HG03139 (cell line): ENCODE measurements around the gene LMAN1L.
A peak's percentile ranks its signal among the peaks of the same experiment; 100 is the strongest.

ENCODE experiments used
- ATAC-seq: cut with Tn5 transposase; IDR thresholded peaks from one replicate; pipeline ENCODE4 v1.9.1; 2021; ENCODE audit not compliant: unreplicated experiment

LMAN1L gene

DNA sequence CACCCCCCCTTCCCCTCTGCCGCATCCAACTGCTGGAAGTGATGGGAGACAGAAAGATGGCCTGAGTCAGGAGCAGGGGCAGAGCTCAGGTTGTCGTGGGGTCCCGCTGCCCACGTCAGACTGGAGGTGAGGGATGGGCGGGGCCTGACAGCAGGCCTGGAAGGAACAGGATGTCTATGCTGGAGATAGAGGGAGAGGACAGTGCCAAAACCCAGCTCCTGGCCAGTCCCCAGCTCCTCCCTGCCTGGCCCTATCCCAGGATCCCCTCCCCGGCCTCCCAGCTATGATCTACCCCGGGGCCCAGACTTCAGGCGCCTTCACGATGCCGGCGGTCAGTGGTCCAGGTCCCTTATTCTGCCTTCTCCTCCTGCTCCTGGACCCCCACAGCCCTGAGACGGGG is at the start of gene LMAN1L:
TSS of gene LMAN1L (plus strand) at position 303 of the 400 bp plus-strand sequence. CDS start at position 323, 20 bp downstream.
- no peak for ATAC-seq

DNA sequence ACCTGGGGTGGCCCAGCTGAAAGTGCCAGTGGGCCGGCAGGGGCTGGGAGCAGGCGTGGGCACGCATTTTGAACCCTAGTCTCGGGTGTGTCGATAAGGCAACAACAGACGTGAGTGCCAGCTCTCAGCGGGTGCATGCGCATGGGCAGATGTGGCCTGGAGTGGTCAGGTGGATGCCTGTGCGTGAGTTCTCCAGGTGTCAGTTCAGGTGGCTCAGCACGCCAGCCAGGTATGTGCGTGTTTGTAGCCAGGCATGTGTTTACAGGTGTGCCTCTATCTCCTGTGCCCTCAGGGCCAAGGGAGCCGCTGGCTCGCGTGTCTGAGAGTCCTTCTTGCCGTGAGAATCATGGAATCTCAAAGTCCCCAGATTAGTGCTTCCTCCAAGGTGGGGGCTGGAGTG is 49.2 kb upstream of the LMAN1L start:
- ATAC-seq = no peak

DNA sequence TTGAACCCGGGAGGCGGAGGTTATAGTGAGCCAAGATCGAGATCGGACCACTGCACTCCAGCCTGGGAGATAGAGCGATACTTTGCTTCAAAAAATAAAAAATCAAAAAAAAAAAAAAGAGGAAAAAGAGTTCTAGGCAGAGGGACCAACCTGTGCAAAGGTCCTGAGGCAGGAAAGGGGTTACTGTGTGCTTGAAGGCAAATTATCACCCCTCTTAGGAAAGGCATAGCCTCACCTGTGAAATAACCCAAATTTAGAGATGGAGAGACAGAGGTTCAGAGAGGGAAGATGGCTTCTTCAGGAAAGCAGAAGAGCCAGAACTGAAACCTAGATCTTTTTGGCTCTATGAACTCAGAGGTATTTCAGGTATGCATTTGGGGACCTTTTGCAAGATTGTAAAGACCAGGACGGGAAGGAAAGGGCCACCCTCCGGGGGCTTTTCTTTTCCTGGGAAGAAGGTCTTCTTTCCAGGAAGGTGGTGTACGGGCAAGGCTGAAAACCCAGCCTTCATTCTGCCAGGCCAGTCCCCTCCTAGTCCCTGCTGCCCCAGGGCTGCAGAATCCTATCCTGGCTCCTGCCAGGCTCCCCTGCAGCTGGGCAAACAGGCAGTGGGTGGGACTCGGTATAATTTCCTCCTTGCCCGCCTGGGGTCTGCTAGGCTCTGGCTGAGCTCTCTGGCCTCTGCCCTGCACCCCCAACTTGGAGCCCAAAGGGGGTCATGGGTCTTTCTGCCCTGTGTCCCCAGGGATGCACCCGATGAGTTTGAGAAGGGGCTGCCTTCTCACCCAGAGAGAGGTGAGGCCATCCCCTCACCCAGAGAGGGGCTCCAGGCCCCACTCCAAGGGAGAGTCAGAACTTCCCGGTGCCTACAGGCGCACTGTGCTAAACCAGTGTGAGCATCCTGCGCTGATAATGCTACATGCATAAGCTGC is 45.2 kb upstream of the LMAN1L start:
- ATAC-seq = no peak

DNA sequence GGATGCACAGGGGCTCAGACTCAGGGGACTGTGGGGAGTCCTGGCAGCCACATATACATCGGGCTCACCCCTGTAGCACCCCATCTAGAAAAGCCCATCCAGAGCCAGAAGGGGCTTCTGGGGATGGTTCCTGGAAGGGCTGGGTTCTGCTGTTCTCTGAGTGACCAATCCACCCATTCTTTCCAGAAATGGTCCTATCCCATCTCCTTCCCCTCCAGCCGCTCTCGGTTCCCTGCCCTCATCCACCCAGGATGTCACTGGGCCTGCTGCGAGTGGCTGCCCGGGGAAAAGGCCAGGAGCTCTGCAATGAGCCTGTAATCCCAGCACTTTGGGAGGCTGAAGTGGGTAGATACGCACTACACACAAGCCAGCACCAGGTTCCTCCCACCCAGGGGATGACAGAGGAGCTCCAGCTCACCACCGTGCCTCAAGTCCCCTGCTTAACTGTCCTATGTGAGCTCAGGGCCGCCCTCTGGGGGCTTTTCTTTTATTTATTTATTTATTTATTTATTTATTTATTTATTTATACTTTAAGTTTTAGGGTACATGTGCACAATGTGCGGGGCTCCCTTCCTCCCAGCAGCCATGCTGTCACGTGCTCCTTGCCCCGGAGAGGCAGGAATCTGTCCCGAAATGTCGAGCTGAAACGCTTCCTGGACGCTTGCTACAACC is 44.4 kb upstream of the LMAN1L start:
- ATAC-seq = no peak

DNA sequence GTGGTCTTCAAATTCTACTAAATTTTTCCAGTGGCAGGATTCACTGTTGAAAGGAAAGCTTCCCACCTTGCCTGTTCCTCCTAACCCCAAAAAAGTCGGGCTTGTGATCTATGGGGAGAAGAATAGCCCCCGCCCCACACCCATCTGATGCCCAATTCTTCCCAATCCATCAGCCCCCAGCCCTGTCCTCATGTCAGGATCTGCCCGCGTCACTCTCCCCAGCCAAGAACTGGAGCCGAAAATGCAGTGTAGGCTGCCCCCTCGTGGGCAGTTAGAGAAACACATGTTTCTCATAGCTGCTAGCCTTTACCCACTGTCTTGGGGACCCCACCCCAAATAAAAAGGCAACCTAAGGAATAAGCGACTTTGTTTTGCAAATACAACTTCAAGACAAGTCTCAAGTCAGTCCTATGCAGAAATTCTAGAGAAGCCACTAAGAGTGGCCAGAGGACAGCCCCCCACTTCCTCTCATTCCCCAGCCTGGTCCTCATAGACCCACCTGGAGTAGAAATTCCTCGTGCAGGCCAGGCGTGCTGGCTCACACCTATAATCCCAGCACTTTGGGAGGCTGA is 43.8 kb upstream of the LMAN1L start:
- no peak for ATAC-seq

DNA sequence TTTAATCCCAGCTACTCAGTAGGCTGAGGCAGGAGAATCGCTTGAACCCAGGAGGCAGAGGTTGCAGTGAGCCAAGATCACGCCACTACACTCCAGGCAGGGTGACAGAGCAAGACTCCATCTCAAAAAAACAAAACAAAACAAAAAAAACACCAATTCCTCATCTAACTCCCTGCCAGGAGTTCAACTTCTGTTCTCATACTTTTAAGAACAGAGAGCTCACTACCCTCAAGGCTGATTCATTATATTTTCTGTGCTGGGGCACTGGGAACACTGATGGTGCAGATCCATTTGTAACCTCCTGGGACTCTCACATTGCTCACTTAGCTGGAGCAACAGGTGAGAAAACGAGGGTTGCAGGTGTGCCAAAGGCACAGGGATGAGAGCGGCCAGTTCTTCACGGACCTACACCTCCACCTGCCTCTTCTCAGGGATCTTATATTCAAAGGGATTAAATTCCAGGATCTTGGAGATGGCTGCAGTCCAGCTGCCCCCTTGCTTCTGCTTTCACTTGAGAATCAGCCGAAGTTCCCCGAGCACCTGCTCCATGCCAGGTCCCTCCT is 43.1 kb upstream of the LMAN1L start:
- ATAC-seq = no peak

DNA sequence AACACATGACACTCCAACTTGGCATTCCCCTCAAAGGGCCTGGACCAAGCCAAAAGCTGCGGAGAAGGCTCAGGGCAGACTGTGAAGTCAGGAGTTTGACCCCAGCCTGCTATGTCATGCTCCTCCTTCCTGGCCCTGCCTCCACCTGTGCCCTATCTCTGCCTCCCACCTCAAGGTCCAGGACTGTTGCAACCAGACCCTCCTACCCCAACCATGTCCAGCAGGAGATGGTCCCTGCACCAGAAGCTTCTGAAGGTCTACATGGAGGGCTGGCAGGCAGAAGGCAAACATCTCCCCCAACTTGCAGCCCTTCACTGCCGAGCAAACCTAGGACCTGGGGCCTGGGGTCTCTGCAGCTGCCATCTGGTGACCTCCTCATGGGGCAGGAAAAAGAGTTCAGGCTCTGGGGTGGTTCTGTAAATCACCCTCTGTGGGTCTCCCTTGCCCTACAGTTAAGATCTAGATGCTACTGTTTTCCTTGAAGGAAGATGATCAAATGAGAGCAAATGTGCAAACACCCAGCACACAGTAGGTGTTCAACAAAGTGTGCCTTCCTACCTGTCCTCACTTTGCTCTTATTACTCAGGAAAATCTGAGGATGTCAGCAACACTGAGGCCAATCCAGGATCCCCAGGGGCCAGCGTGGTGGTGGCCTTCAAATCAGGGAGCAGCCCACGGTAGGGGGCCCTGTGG is 42.3 kb upstream of the LMAN1L start:
- ATAC-seq = no peak

DNA sequence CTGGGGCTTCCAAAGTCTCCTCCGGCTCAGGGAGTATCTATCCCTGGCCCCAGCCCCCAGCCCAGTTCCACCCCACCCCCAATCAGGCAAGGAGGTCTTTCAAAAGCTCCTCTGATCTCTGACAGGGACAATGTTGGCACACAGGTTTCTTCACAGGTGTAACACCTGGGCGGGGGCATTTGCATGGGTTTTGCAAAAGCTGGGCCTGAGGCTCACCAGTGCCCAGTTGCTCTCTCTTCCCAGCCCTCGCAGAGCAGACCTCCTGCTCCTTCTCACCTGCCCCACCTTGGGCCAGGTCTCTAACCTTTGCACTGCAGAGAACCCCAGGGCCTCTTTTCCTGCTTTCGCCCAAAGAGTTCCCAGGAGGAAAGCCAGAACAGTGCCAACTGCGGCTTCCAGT is 39.3 kb upstream of the LMAN1L start:
- no peak for ATAC-seq

DNA sequence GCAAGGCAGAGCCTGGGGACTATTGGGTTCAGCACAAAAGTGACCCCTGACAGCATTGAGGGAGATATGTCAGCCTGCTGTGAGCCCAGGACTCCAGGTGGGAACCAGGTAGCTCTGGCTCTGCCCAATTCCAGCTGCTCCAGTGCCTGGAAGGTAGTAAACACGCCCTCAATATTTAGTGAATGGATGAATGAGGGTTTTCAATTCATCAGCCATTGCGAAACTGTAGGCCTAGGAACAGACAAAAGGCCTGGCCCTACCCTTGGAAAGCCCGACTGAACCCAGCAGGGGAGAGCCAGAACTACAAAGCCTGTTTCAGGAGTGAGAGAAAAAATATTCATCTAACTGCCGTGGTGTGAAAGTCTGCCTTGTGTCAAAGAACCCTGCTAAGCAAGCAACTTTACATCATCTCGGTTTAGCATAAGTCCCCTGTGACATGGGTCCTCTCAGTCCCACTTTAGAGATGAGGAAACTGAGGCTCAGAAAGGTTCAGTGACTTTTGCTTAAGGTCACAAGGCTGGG is 38.8 kb upstream of the LMAN1L start:
- ATAC-seq = no peak

DNA sequence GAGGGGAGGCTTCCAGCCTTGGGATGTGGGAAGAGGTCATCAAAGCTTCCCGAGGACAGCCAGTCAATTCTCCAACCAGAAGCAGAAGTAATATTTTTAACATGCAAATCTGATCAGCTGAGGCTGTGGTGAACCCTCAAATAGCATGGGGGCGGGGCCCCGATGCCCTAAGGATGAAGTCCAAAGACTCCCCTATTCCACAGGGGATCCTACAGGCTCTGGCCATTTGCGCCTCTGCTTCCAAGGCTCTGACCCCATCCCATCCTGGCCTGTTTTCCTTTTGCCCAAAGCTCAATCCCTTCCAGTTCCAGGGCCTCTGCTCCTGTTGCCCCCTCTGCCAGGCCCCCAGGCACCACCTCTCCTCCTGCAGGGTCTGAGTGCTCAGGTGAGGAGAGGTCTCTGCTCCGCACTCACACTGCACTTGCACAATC is 37.5 kb upstream of the LMAN1L start:
- ATAC-seq = no peak

DNA sequence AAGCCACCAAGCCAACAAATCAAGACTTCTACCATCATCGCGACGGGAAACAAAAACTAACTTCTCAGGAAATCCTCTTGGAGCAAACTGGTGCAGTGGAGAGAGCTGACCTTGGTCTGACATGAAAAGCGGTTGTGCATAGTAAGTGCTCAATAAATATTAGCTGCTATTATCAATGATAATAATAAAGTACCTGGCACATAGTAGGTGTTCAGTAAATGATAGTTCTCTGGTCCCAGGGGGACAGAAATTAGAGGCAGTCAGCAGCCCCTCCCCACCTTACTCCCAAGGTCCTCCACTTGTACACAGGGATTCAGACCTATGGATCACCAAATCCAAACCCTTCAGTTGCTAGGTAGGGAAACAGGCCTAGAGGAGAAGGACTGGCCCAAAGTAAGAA is 36.7 kb upstream of the LMAN1L start:
- ATAC-seq = no peak

DNA sequence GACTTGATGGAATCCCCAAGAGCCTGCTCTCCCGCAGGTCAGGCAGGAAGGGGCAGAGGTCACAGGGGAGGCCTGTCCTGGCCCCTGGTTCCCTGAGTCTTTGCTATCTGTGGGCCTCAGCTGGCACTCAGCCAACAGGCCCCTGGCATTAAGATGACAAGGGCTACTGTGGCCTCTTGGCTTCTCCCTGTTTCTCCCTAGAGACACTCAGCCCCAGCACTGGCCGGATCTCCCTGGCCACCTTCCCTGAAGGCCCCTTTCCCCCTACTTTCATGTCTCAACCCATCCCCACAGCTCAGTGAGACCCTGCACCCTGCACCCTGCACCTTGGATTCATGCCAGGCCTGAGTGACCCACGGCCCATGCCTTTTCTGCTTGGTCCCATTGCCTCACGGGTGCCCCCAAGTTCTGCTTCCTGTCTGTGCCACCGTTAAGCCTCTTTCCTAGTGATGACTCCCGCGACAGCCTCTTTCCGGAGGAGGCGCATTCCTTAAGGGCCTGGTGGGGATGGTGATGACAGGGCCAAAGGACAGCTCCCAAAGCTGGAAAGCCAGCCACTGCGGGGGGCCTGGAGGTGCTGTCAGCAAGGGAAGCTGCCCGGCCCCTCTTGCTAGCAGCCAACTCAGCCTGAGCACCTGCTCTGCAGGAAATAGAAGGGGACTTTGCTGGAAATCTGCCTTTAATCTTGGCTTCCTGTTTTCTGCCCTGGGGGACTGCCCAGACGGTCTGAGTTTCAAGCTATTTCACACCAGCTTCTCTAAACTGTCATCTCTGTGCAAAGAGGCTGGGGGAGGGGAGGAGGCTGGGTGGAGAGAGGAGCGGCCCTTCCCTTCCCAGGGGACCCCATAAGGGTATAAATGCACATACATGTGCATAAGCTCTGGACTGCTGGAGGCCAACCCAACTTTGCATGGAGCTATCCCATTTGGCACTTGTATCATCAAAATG is 35.5 kb upstream of the LMAN1L start:
- ATAC-seq = peak; percentile 32

DNA sequence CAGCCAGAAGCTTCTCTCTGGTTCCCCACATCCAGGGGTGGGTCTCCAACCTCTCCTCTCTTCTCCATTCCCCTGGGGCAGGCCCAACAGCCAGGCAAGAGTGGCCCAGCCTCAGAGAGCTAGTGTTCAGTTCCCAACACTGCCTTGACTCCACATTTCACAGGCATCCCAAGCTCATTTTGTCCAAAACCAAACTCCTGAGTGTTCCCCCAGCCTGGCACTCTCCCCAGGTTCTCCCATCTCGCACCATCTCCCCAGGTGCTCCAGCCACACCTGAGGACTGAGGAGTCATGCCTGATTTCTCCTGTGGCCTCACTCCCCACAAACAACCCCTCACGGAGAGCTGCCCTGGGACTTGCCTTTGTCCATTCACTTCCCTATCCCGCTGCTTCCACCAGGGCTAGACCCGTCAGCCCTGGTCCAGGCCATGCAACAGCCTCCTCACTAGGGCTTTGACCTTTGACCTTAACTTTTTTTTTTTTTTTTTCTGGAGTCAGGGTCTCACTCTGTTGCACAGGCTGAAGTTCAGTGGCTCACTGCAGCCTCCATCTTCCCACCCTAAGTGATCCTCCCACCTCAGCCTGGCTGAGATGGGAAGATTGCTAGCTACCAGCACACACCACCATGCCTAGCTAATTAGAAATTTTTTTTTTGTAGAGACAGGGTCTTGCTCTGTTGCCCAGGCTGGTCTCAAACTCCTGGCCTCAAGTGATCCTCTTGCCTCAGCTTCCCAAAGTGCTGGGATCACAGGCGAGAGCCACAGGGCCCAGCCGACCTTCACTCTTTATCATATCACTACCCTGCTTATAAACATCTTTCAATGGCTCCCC is 34.7 kb upstream of the LMAN1L start:
- no peak for ATAC-seq

DNA sequence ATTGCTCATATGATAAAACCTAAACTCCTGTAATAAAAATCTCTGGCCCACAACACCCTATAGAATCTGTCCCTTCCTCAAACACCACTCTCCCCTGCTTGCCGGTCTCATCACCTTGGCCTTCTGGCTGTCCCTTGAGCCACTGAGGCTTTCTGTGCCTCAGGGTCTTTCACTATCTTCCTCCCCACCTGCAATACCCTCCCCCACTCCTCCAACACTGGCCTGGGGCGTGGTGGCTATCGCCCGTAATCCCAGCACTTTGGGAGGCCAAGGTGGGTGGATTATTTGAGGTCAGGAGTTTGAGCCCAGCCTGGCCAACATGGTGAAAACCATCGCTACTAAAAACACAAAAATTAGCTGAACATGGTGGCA is 34.0 kb upstream of the LMAN1L start:
- no peak for ATAC-seq

DNA sequence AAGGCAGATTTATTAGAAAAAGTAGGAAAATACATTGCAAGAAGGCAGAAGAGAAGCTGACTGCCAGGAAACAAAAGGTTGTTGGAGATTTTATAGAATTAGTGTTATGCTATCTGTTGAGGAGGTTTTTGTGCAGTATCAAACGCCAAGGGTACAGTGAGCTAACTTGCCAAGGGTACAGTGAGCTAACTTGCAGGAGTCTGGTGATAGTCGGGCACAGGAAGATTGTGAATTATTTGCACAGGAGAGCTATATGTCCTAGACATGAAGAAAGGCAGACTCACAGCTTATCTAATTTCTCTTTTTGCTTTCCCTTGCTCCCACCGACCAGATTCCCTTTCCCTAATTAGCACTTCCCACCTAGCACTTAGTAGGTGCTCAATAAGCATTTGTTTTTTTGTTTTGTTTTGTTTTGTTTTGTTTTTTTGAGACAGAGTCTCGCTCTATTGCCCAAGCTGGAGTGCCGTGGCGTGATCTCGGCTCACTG is 33.4 kb upstream of the LMAN1L start:
- no peak for ATAC-seq

DNA sequence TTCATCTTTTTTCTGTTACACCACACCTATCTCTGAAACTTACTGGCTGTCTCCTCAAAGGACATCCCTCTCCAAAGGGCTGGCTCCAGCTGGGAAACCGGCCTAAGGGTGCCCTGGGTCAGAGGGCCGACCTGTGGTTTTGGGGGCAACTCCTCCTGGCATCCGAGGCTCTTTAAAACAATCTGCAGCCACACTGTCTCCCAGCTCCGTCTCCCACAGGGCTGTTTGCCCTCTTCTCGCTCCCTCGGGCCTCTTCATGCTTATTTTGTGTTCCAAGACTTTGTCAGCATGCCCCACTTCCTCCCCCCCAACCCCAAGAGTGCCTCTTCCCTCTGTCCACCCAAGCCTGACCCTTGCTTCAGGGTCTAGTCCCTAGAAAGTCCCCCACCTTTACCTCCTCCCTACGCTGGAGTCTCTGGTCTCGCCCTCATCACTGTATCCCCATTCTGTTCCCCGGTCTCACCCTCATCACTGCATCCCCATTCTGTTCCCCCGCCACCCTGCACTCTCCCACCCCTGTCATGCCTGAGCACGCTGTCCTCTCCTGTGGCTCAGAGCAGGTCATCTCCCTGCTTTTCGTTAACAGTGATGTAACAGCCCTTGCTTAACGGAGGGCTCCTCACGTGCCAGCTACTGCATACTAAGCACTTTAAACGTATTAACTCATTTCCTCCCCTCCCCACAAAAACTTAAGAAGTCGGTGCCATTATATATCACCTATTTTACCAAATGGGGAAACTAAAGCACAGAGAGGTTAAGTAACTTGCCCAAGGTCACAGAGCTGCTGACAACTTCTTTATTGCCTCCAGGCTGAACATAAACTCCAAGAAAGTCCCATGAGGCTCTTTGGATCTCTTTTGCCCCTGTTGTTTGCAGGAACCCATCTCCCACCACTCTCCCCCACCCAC is 31.9 kb upstream of the LMAN1L start:
- ATAC-seq = no peak

DNA sequence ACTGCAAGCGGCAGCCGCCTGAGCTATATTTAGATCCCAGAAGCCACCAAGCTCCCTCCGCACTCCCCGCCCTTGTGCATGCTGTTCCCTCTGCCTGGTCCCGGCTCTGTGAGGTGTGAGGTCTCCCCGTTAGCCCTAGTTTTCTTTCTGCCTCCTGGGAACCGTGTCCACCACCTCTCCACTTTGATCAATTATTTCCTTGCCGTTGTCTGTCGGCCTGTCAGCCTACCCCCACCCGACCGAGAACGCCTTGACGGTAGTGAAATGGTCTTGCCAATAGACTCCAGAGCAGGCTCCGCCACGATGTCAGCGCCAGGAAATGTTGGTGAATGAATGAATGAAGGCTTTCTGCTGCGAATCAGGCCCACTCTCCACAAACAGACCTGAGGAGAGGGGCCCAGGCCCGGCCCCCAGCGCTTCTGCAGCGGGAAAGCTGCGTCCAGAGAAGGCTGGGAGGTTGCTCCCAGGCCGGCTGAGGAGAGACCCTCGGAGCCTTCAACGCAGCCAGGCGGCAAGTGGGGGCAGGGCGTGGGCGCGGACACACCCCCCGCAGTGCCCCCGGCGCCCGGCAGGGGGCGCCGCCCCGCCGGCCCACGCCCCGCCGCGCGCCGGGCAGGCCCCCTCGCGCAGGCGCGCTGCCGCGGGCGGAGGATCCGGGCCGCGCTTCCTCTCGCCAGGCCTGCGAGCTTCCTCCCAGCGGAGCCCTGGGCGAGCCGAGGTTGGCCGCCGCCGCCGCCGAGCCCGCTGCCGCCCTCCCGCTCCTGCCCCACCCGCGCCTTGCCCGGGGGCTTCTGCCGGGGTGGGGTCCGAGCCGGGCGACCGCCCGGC is 31.0 kb upstream of the LMAN1L start, which contains the start of gene CSK:
TSS of gene CSK (plus strand) at position 650 of the 828 bp plus-strand sequence. CDS start 16,218 bp downstream, outside the sequence.
- no peak for ATAC-seq
